ENCODE data around the gene NDRG3. TPM values are rescaled to one million over a fixed set of nuclear protein-coding genes. Genes with fewer than 3 reads are reported as not detected.
"Not testable (repeated sequence)": the region's sequence is repeated elsewhere in the genome, so short reads cannot be mapped to it uniquely, and the experiment has no call there.

The NDRG3 gene
- total and polyA plus RNA-seq, 2 experiments from 2014 or later: 31.1 to 43.4 TPM

- peak overlapping the region; percentile 47 for H3K27ac ChIP-seq
- H3K36me3 ChIP-seq: no peaks in the 10 kb centered on the region
- peaks cover 19% of the 10 kb centered on the region for H3K4me1 ChIP-seq (ENCODE audit: low read depth)
- no peak overlapping the region for H3K4me3 ChIP-seq
- H3K27me3 ChIP-seq: no peaks in the 10 kb centered on the region
- DNase-seq (ENCODE audit: low read depth in 1 of 2, low spot score in 1 of 2): no peak
- TF ChIP-seq CTCF (IDR thresholded peaks at IDR 0.05; ENCODE audit: low read depth, low read length): no peak
- no peaks in the 10 kb centered on the region for H3K9me3 ChIP-seq (ENCODE audit: low read depth)
Measured at GRCh38 chr20:36700438-36700837, 45.5 kb downstream of the NDRG3 start.

DNA sequence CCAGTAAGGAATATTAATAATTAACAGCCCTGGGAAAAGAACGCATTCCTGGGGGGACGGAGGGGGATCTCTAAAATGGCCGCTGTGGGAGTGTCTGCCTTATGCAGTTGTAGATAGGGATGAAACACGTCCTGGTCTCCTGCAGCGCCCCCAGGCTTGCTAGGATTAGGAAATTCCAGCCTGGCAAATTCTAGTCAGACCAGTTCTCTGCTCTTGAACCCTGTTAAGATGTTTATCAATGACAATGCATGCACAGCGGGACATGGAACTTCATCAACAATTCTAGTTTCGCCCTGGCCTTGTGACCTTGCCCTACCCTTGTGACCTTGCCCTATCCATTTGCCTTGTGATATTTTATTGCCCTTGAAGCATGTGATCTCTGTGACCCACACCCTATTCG lies 50.4 kb downstream of the NDRG3 start:
- peaks cover 14% of the 10 kb centered on the region for H3K4me1 ChIP-seq (ENCODE audit: low read depth)
- H3K36me3 ChIP-seq; H3K27me3 ChIP-seq; DNase-seq (ENCODE audit: low read depth in 1 of 2, low spot score in 1 of 2); H3K27ac ChIP-seq; H3K9me3 ChIP-seq (ENCODE audit: low read depth); H3K4me3 ChIP-seq: not testable (repeated sequence)

DNA sequence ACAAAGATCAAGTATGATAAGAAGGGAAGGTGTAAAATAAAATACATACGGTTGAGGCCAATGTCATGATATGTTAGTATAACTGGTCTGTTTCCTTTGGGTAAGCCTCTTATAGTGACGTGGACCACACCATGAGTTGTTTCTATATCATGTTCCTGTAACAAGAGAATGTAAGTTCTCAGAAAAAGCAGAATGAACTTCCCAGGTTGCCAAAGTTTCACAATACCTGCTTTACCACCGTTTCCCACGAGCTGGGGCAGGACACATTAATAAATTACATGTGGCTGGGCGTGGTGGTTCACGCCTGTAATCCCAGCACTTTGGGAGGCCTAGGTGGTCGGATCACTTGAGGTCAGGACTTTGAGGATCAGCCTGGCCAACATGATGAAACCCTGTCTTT lies 57.3 kb downstream of the NDRG3 start:
- H3K27ac ChIP-seq: no peak overlapping the region
- no peaks in the 10 kb centered on the region for H3K27me3 ChIP-seq
- TF ChIP-seq CTCF (IDR thresholded peaks at IDR 0.05; ENCODE audit: low read depth, low read length): no peak
- H3K4me1 ChIP-seq (ENCODE audit: low read depth): no peaks in the 10 kb centered on the region
- H3K36me3 ChIP-seq: no peaks in the 10 kb centered on the region
- H3K4me3 ChIP-seq: no peak overlapping the region
- no peaks in the 10 kb centered on the region for H3K9me3 ChIP-seq (ENCODE audit: low read depth)
- no peak for DNase-seq (ENCODE audit: low read depth in 1 of 2, low spot score in 1 of 2)

DNA sequence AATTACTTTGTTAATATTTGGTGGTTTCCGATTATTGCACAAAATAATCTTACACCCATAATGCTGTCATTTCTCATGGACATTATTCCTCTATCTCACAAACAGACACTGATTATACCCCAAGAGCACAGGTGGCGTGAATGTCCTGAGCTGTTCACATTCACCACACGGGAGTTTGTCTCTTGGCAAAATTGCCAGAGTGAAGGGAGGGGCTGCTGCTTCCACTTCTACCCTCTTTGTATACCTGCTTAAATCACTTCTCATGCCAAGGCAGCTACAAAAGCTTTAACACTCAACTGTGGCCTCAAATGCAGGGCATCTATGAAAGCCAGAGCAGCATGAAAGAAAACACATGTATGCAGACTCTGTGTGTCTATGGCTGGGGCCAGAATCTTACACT lies 58.0 kb downstream of the NDRG3 start:
- no peaks in the 10 kb centered on the region for H3K9me3 ChIP-seq (ENCODE audit: low read depth)
- no peaks in the 10 kb centered on the region for H3K27me3 ChIP-seq
- no peak for DNase-seq (ENCODE audit: low read depth in 1 of 2, low spot score in 1 of 2)
- no peak overlapping the region for H3K4me3 ChIP-seq
- no peaks in the 10 kb centered on the region for H3K4me1 ChIP-seq (ENCODE audit: low read depth)
- H3K27ac ChIP-seq: no peak overlapping the region
- no peak for TF ChIP-seq CTCF (IDR thresholded peaks at IDR 0.05; ENCODE audit: low read depth, low read length)
- H3K36me3 ChIP-seq: no peaks in the 10 kb centered on the region

- DNase-seq (ENCODE audit: low read depth in 1 of 2, low spot score in 1 of 2): no peak
- TF ChIP-seq CTCF (IDR thresholded peaks at IDR 0.05; ENCODE audit: low read depth, low read length): no peak
- Histone ChIP-seq H3K27ac (no peak overlapping the region), H3K36me3 (no peaks in the 10 kb centered on the region), H3K4me3 (no peak overlapping the region), H3K9me3 (ENCODE audit: low read depth) (no peaks in the 10 kb centered on the region), H3K27me3 (no peaks in the 10 kb centered on the region), H3K4me1 (ENCODE audit: low read depth) (no peaks in the 10 kb centered on the region)
Measured at GRCh38 chr20:36686944-36687343, 58.9 kb downstream of the NDRG3 start.

- Histone ChIP-seq H3K27ac (no peak overlapping the region), H3K27me3 (no peaks in the 10 kb centered on the region), H3K9me3 (ENCODE audit: low read depth) (no peaks in the 10 kb centered on the region), H3K4me3 (no peak overlapping the region), H3K36me3 (no peaks in the 10 kb centered on the region), H3K4me1 (ENCODE audit: low read depth) (no peaks in the 10 kb centered on the region)
- no peak for TF ChIP-seq CTCF (IDR thresholded peaks at IDR 0.05; ENCODE audit: low read depth, low read length)
- no peak for DNase-seq (ENCODE audit: low read depth in 1 of 2, low spot score in 1 of 2)
Measured at GRCh38 chr20:36686504-36686903, 59.4 kb downstream of the NDRG3 start.

Measured in cardiac muscle cell (in vitro differentiated cells and primary cell).